ENCODE results near the gene RRP1B.

DNA sequence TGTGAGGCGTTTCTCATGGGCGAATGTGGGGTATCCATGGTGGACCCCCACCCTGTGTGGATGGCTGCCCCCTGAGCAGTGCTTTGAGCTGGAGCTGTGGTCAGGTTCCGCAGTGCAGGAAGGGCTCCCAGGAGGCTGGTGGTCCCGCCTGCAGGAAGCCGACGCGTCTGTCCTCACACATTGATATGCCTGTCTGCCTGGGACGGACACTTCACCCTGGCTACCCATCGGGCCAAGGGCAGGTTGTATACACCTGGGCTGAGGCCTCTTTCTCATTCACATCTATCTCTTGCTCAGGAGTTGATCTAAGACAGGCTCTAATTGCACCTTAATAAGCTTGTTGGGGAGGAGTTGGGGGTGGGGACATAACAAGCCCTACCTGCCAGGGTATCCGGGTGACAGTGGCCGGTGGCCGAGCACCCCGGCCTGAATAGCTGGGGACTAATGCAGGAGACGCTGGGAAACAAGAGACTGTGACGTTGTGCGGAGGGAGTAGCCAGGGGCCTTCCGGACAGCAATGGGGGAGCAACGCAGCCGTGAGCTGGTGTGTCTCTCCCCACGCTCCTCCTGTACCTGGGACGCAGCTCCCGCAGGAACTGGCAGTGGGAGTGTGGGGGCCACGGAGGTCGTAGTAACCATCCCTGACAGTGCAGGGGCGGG is 81.3 kb downstream of the RRP1B start:
- TF ChIP-seq, protein P1, sequence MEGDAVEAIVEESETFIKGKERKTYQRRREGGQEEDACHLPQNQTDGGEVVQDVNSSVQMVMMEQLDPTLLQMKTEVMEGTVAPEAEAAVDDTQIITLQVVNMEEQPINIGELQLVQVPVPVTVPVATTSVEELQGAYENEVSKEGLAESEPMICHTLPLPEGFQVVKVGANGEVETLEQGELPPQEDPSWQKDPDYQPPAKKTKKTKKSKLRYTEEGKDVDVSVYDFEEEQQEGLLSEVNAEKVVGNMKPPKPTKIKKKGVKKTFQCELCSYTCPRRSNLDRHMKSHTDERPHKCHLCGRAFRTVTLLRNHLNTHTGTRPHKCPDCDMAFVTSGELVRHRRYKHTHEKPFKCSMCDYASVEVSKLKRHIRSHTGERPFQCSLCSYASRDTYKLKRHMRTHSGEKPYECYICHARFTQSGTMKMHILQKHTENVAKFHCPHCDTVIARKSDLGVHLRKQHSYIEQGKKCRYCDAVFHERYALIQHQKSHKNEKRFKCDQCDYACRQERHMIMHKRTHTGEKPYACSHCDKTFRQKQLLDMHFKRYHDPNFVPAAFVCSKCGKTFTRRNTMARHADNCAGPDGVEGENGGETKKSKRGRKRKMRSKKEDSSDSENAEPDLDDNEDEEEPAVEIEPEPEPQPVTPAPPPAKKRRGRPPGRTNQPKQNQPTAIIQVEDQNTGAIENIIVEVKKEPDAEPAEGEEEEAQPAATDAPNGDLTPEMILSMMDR (IDR thresholded peaks at IDR 0.05) = no peak
- TF ChIP-seq, protein P2, sequence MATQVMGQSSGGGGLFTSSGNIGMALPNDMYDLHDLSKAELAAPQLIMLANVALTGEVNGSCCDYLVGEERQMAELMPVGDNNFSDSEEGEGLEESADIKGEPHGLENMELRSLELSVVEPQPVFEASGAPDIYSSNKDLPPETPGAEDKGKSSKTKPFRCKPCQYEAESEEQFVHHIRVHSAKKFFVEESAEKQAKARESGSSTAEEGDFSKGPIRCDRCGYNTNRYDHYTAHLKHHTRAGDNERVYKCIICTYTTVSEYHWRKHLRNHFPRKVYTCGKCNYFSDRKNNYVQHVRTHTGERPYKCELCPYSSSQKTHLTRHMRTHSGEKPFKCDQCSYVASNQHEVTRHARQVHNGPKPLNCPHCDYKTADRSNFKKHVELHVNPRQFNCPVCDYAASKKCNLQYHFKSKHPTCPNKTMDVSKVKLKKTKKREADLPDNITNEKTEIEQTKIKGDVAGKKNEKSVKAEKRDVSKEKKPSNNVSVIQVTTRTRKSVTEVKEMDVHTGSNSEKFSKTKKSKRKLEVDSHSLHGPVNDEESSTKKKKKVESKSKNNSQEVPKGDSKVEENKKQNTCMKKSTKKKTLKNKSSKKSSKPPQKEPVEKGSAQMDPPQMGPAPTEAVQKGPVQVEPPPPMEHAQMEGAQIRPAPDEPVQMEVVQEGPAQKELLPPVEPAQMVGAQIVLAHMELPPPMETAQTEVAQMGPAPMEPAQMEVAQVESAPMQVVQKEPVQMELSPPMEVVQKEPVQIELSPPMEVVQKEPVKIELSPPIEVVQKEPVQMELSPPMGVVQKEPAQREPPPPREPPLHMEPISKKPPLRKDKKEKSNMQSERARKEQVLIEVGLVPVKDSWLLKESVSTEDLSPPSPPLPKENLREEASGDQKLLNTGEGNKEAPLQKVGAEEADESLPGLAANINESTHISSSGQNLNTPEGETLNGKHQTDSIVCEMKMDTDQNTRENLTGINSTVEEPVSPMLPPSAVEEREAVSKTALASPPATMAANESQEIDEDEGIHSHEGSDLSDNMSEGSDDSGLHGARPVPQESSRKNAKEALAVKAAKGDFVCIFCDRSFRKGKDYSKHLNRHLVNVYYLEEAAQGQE (IDR thresholded peaks at IDR 0.05; ENCODE audit: insufficient read depth in 1 of 2, low read depth in 2 of 2, low read length in 1 of 2) = no peak
- TF ChIP-seq POLR2AphosphoS5 (IDR thresholded peaks at IDR 0.05; ENCODE audit: low read depth, low read length) = no peak
- no peak for TF ChIP-seq SIN3A (IDR thresholded peaks at IDR 0.05; ENCODE audit: borderline replicate concordance, insufficient read depth, low read depth, low read length)

Measured in Panc1 (cell line).